Stimulated activated CD4-positive, alpha-beta T cell treated with anti-CD3 and anti-CD28 coated beads, Interleukin-4, amount 100 ng/mL, for 48 hours (primary cell): ENCODE data around the gene PHLDA2.
"Not testable (repeated sequence)": the region's sequence is repeated elsewhere in the genome, so short reads cannot be mapped to it uniquely, and the experiment has no call there.

Experiments used
- DNase-seq, 2 donors: peaks; one replicate each; pipeline ENCODE4 v3.0.0-alpha.2; 2020; ENCODE audit warnings: low read depth in 2 of 2

Gene PHLDA2

GRCh38 chr11:2914455-2915195 lies 14.6 kb downstream of the PHLDA2 start:
- DNase-seq = no peak

- no peak for DNase-seq
Observed at GRCh38 chr11:2913776-2914175, 15.4 kb downstream of the PHLDA2 start.

- no peak for DNase-seq
Observed at GRCh38 chr11:2913019-2913431, 16.2 kb downstream of the PHLDA2 start.

- DNase-seq = no peak
Observed at GRCh38 chr11:2912498-2912897, 16.7 kb downstream of the PHLDA2 start.

- DNase-seq = no peak
Observed at GRCh38 chr11:2911785-2912391, 17.3 kb downstream of the PHLDA2 start.

GRCh38 chr11:2911088-2911784 lies 18.0 kb downstream of the PHLDA2 start:
- DNase-seq = no peak

- DNase-seq = no peak
Observed at GRCh38 chr11:2910401-2910955, 18.7 kb downstream of the PHLDA2 start.

GRCh38 chr11:2909133-2909902 lies 19.9 kb downstream of the PHLDA2 start:
- DNase-seq = no peak

GRCh38 chr11:2908130-2908529 lies 21.1 kb downstream of the PHLDA2 start:
- DNase-seq = no peak

GRCh38 chr11:2905299-2905698 lies 23.9 kb downstream of the PHLDA2 start:
- DNase-seq = not testable (repeated sequence)

- DNase-seq = no peak
Observed at GRCh38 chr11:2904153-2905052, 24.8 kb downstream of the PHLDA2 start.

- no peak for DNase-seq
Observed at GRCh38 chr11:2903672-2904011, 25.6 kb downstream of the PHLDA2 start.

- no peak for DNase-seq
Observed at GRCh38 chr11:2902784-2903671, 26.2 kb downstream of the PHLDA2 start.

GRCh38 chr11:2901854-2902783 lies 27.1 kb downstream of the PHLDA2 start:
- DNase-seq = peak; percentile 91 to 96

- no peak for DNase-seq
Observed at GRCh38 chr11:2901196-2901796, 27.9 kb downstream of the PHLDA2 start.

- DNase-seq = no peak
Observed at GRCh38 chr11:2899080-2899783, 30.0 kb downstream of the PHLDA2 start.

- peak; percentile 30 to 49 for DNase-seq
Observed at GRCh38 chr11:2898366-2899079, 30.7 kb downstream of the PHLDA2 start.
